ENCODE measurements around the gene GMPPA. TPM values are rescaled to one million over a fixed set of nuclear protein-coding genes. Genes with fewer than 3 reads are reported as not detected.
A peak's percentile ranks its signal among the peaks of the same experiment; 100 is the strongest.

GMPPA gene
- total and polyA plus RNA-seq, 9 of the 15 experiments (the other 6 are each of a cell fraction or from before 2014, with no cell fraction given), result 7.0 to 101 (median 66.7) TPM

- TF ChIP-seq TEAD4 (IDR thresholded peaks at IDR 0.05; ENCODE audit: low read length), result no peak
- no peak for TF ChIP-seq TEAD4 (CRISPR knock-in tag; IDR thresholded peaks at IDR 0.05; ENCODE audit: borderline replicate concordance)
- TF ChIP-seq ILF3 (IDR thresholded peaks at IDR 0.05; ENCODE audit: borderline replicate concordance), result no peak
- no peak for TF ChIP-seq ZC3H8 (IDR thresholded peaks at IDR 0.05)
- peak; percentile 37 for TF ChIP-seq ZNF592 (IDR thresholded peaks at IDR 0.05)
- no peak for TF ChIP-seq EWSR1 (IDR thresholded peaks at IDR 0.05; ENCODE audit: borderline replicate concordance, low read depth, partially characterized antibody)
- TF ChIP-seq JUNB (CRISPR knock-in tag; conservative IDR thresholded peaks at IDR 0.05), result no peak
- TF ChIP-seq RAD21 (CRISPR knock-in tag; conservative IDR thresholded peaks at IDR 0.05 in 1 of 2, IDR thresholded peaks at IDR 0.05 in 1 of 2), result peak; percentile 11 to 75; a peak in 2 of 4 replicates
- no peak for TF ChIP-seq ZNF57 (CRISPR knock-in tag; IDR thresholded peaks at IDR 0.05)
- TF ChIP-seq, protein P1, sequence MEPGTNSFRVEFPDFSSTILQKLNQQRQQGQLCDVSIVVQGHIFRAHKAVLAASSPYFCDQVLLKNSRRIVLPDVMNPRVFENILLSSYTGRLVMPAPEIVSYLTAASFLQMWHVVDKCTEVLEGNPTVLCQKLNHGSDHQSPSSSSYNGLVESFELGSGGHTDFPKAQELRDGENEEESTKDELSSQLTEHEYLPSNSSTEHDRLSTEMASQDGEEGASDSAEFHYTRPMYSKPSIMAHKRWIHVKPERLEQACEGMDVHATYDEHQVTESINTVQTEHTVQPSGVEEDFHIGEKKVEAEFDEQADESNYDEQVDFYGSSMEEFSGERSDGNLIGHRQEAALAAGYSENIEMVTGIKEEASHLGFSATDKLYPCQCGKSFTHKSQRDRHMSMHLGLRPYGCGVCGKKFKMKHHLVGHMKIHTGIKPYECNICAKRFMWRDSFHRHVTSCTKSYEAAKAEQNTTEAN (CRISPR knock-in tag; IDR thresholded peaks at IDR 0.05), result no peak
- TF ChIP-seq, protein P2, sequence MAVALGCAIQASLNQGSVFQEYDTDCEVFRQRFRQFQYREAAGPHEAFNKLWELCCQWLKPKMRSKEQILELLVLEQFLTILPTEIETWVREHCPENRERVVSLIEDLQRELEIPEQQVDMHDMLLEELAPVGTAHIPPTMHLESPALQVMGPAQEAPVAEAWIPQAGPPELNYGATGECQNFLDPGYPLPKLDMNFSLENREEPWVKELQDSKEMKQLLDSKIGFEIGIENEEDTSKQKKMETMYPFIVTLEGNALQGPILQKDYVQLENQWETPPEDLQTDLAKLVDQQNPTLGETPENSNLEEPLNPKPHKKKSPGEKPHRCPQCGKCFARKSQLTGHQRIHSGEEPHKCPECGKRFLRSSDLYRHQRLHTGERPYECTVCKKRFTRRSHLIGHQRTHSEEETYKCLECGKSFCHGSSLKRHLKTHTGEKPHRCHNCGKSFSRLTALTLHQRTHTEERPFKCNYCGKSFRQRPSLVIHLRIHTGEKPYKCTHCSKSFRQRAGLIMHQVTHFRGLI (CRISPR knock-in tag; IDR thresholded peaks at IDR 0.05), result no peak
- TF ChIP-seq, protein P3, sequence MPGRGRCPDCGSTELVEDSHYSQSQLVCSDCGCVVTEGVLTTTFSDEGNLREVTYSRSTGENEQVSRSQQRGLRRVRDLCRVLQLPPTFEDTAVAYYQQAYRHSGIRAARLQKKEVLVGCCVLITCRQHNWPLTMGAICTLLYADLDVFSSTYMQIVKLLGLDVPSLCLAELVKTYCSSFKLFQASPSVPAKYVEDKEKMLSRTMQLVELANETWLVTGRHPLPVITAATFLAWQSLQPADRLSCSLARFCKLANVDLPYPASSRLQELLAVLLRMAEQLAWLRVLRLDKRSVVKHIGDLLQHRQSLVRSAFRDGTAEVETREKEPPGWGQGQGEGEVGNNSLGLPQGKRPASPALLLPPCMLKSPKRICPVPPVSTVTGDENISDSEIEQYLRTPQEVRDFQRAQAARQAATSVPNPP (IDR thresholded peaks at IDR 0.05; ENCODE audit: borderline replicate concordance, insufficient read depth, insufficient read length), result no peak
- TF ChIP-seq, protein P4, sequence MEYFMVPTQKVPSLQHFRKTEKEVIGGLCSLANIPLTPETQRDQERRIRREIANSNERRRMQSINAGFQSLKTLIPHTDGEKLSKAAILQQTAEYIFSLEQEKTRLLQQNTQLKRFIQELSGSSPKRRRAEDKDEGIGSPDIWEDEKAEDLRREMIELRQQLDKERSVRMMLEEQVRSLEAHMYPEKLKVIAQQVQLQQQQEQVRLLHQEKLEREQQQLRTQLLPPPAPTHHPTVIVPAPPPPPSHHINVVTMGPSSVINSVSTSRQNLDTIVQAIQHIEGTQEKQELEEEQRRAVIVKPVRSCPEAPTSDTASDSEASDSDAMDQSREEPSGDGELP (CRISPR knock-in tag; IDR thresholded peaks at IDR 0.05; ENCODE audit: borderline replicate concordance), result peak; percentile 68; the same call in 1 of the 2 replicates
- no peak for TF ChIP-seq SPI1 (IDR thresholded peaks at IDR 0.05; ENCODE audit: borderline replicate concordance, low read depth, low read length)
- TF ChIP-seq HNRNPH1 (optimal IDR thresholded peaks at IDR 0.05; ENCODE audit: low read depth, low read length), result no peak
Observed at GRCh38 chr2:219459460-219460311, 39.0 kb upstream of the GMPPA start (continued).

Measured in K562 (cell line).